Left lung (tissue), 10 donors: Measurements from ENCODE around the gene PUDP. TPM values are rescaled to one million over a fixed set of nuclear protein-coding genes. Genes with fewer than 3 reads are reported as not detected.

Experiments used
- ATAC-seq: fragments of 200-7000 bp; cut with Tn5 transposase; one replicate; pipeline ENCODE4 v1.9.1; 2020; ENCODE audit warnings: moderate library complexity
- DNase-seq, 4 donors: peaks; one replicate each; pipeline ENCODE4 v3.0.0-alpha.2; 2013 to 2020
- H3K27ac ChIP-seq, 2 donors: fragments of 200-600 bp; sonication (generic) in 1 of 2; one replicate each; pipeline versions ENCODE4 v1.5.0 to v1.8.0; 2020 to 2021
- H3K27me3 ChIP-seq, 2 donors: fragments of 200-600 bp; sonication (generic) in 1 of 2; one replicate each; pipeline versions ENCODE4 v1.5.0 to v1.8.0; 2020 to 2021
- H3K36me3 ChIP-seq, 2 donors: fragments of 200-600 bp; sonication (generic) in 1 of 2; one replicate each; pipeline versions ENCODE4 v1.5.0 to v1.8.0; 2020 to 2021
- H3K4me1 ChIP-seq, 2 donors: fragments of 200-600 bp; one replicate each; pipeline ENCODE4 v1.8.0; 2021
- H3K4me3 ChIP-seq, 2 donors: fragments of 200-600 bp; sonication (generic) in 1 of 2; one replicate each; pipeline versions ENCODE4 v1.5.0 to v1.8.0; 2020 to 2021; ENCODE audit warnings: mild to moderate bottlenecking in 1 of 2
- H3K9me3 ChIP-seq, 2 donors: fragments of 200-600 bp; sonication (generic) in 1 of 2; one replicate each; pipeline versions ENCODE4 v1.5.0 to v1.8.0; 2020 to 2021
- CTCF ChIP-seq, 2 donors: fragments of 200-600 bp; sonication (generic) in 1 of 2; IDR thresholded peaks; one replicate each; pipeline versions ENCODE4 v1.5.0 to v1.8.0; 2021; ENCODE audit warnings: antibody characterized with exemption in 2 of 2
- intact Hi-C, 2 donors: fragments of 100-400 bp; cut with DNase I; formaldehyde crosslinking; loops; one replicate each; pipeline versions ENCODE4 v1.11.2 to v1.14.2; 2022
- polyA plus RNA-seq, 6 donors: library from polyadenylated mRNA; unstranded; fragments of 120-200 nt; gene quantifications; one replicate each; pipeline ENCODE4 v1.2.1, GENCODE V29; 2013; ENCODE audit not compliant: insufficient read length in 6 of 6
- total RNA-seq, 2 donors: library from RNA; stranded (reverse); fragmentation: NEBNext Ultra II Directional; extraction: Animal tissue kit (Norgen Biotek cat#: 25700); gene quantifications; one replicate each; pipeline ENCODE4 v1.2.1, GENCODE V29; 2021
- donor health status: DM: no; HTN: yes; CAD: no.
- donor health status: DM: no; HTN: no; CAD: no.

PUDP gene
- total and polyA plus RNA-seq, 8 donors: 9.8 to 26.1 (median 14.1) TPM

GRCh38 chrX:7132335-7133049 is 15.5 kb downstream of the PUDP start:
- peaks cover 10 to 11% of the 10 kb centered on the region in 2 donors for H3K4me1 ChIP-seq
- peak overlapping the region; percentile 66 to 67 for H3K27ac ChIP-seq
- H3K4me3 ChIP-seq: no peak overlapping the region
- TF ChIP-seq CTCF (IDR thresholded peaks at IDR 0.05): peak in 1 of 2 donors; percentile 39
- no peaks in the 10 kb centered on the region for H3K9me3 ChIP-seq
- intact Hi-C loops: no loop called here
- no peaks in the 10 kb centered on the region for H3K36me3 ChIP-seq
- ATAC-seq: peak; percentile 99
- H3K27me3 ChIP-seq: no peaks in the 10 kb centered on the region
- peak in 2 of 4 donors; percentile 69 to 80 for DNase-seq

GRCh38 chrX:7131621-7132020 is 16.3 kb downstream of the PUDP start:
- peak overlapping the region; percentile 13 to 66 for H3K27ac ChIP-seq
- no peak for ATAC-seq
- H3K27me3 ChIP-seq: no peaks in the 10 kb centered on the region
- H3K4me3 ChIP-seq: no peak overlapping the region
- peaks cover 10 to 11% of the 10 kb centered on the region in 2 donors for H3K4me1 ChIP-seq
- no peak for TF ChIP-seq CTCF (IDR thresholded peaks at IDR 0.05)
- no peak for DNase-seq
- intact Hi-C loops: no loop called here
- H3K36me3 ChIP-seq: no peaks in the 10 kb centered on the region
- no peaks in the 10 kb centered on the region for H3K9me3 ChIP-seq

- TF ChIP-seq CTCF (IDR thresholded peaks at IDR 0.05): no peak
- Histone ChIP-seq H3K4me1 (peaks cover 0 to 3% of the 10 kb centered on the region in 2 donors), H3K27me3 (no peaks in the 10 kb centered on the region), H3K4me3 (no peak overlapping the region), H3K27ac (no peak overlapping the region), H3K9me3 (no peaks in the 10 kb centered on the region), H3K36me3 (no peaks in the 10 kb centered on the region)
- intact Hi-C loops: no loop called here
- DNase-seq (no peak), ATAC-seq (no peak)
These were observed 20.9 kb downstream of the PUDP start for GRCh38 chrX:7127056-7127455.

GRCh38 chrX:7120878-7121219 is 27.1 kb downstream of the PUDP start:
- Histone ChIP-seq H3K27ac (peak overlapping the region; percentile 50 to 54), H3K4me1 (peaks cover 10 to 12% of the 10 kb centered on the region in 2 donors), H3K4me3 (no peak overlapping the region), H3K27me3 (no peaks in the 10 kb centered on the region), H3K36me3 (no peaks in the 10 kb centered on the region), H3K9me3 (no peaks in the 10 kb centered on the region)
- no peak for TF ChIP-seq CTCF (IDR thresholded peaks at IDR 0.05)
- intact Hi-C loops: no loop called here
- DNase-seq (no peak), ATAC-seq (peak; percentile 38)

GRCh38 chrX:7119950-7120877 is 27.7 kb downstream of the PUDP start:
- intact Hi-C loops: no loop called here

More at GRCh38 chrX:7119950-7120877, 27.7 kb downstream of the PUDP start:
- Histone ChIP-seq H3K4me1 (peaks cover 10 to 12% of the 10 kb centered on the region in 2 donors), H3K9me3 (no peaks in the 10 kb centered on the region), H3K4me3 (no peak overlapping the region), H3K36me3 (no peaks in the 10 kb centered on the region), H3K27ac (peak overlapping the region; percentile 50 to 54), H3K27me3 (no peaks in the 10 kb centered on the region)
- no peak for TF ChIP-seq CTCF (IDR thresholded peaks at IDR 0.05)
- ATAC-seq (peak; percentile 79), DNase-seq (peak in 2 of 4 donors; percentile 34 to 40)
